ENCODE data around the gene CHRND.

DNA sequence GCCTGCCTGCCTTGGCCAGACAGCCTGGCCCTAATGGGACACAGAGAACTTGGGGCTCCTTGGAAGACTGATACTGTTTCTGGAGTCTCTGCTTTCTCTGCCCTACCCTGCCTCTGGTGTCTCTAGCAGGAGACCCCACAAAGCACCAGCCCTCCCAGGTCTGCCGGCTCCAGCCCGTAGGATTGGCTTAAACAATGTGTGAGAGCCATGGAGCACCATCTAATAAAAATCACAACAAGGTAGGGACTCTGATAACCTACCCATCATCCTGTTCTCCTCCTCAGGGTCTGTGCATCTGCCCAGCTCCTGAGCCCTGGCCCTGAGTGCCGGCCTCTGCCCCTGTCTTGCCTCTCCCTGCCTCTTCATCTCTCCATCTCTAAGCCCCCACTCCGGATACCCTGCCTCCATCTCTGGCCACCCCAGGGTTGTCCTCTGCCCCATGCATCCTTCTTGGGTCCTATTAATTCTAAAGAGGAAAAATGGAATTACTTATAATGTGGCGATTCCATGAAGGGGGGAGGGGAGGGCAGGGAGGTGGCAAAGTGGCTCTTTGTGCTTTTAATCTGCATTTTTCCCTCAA, 37.1 kb upstream of the CHRND start:
- TF ChIP-seq CTCF (IDR thresholded peaks at IDR 0.05) (no peak), POLR2A (IDR thresholded peaks at IDR 0.05) (no peak)

Measured in heart left ventricle (tissue), 13 donors.